Cardiac fibroblast (primary cell): Measurements from ENCODE around the gene BAZ2A.

Experiments used
- DNase-seq, 2 donors: peaks; one replicate each; pipeline versions ENCODE4 v3.0.0 to v3.0.0-alpha.2; 2010; ENCODE audit warnings: low read depth in 2 of 2
- H3K4me3 ChIP-seq, 2 donors: replicated peaks in 1 of 2; 1 replicate in 1 of 2; 2 replicates in 1 of 2; pipeline ENCODE4 v1.5.1; 2011; ENCODE audit warnings: low read depth in 2 of 2, low read length in 2 of 2, mild to moderate bottlenecking in 2 of 2, moderate library complexity in 1 of 2
- TF ChIP-seq, protein P1 (sequence below): IDR thresholded peaks from one replicate; pipeline ENCODE4 v1.5.1; 2011; ENCODE audit warnings: low read depth, mild to moderate bottlenecking, low read length, inconsistent platforms

Gene BAZ2A

DNA sequence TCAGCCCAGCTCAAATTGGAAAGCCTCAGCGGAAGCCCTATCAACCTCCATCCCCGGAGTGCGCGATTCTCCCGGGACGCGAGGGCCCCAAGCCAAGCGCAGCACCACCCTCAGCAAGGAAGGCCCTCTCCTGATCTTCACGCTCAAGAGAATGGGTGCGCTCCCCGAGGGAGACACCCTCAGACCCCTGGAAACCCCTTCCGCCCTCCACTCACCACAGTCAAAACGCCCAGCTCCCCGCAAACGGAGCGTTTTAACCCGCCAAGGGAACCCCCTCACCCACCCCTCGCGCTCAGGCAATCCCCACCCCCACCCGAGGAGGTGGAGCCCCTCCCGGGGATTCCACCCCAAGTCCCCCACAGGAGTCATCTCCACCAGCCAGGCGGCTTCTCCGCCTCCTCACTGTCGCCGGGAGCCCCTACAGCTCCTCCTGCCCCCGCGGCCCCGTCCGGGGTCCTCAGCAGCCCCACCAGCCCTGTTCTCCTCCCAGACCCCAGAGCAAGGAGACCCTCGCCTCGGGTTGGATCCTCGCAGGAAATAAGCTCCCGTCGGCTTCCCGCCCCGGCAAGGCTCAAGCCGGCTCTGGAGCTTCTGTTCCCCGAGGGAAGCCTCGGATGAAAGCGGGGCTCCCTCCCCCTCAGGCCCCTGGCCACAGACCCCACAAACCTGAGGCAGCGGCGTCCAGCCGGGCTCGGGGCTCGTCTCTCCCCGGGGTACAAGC, 507 bp downstream of the BAZ2A start:
- peak overlapping the region; percentile 95 to 99 for H3K4me3 ChIP-seq
- DNase-seq, result peak; percentile 27 to 32
- TF ChIP-seq, protein P1, sequence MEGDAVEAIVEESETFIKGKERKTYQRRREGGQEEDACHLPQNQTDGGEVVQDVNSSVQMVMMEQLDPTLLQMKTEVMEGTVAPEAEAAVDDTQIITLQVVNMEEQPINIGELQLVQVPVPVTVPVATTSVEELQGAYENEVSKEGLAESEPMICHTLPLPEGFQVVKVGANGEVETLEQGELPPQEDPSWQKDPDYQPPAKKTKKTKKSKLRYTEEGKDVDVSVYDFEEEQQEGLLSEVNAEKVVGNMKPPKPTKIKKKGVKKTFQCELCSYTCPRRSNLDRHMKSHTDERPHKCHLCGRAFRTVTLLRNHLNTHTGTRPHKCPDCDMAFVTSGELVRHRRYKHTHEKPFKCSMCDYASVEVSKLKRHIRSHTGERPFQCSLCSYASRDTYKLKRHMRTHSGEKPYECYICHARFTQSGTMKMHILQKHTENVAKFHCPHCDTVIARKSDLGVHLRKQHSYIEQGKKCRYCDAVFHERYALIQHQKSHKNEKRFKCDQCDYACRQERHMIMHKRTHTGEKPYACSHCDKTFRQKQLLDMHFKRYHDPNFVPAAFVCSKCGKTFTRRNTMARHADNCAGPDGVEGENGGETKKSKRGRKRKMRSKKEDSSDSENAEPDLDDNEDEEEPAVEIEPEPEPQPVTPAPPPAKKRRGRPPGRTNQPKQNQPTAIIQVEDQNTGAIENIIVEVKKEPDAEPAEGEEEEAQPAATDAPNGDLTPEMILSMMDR, result no peak

DNA sequence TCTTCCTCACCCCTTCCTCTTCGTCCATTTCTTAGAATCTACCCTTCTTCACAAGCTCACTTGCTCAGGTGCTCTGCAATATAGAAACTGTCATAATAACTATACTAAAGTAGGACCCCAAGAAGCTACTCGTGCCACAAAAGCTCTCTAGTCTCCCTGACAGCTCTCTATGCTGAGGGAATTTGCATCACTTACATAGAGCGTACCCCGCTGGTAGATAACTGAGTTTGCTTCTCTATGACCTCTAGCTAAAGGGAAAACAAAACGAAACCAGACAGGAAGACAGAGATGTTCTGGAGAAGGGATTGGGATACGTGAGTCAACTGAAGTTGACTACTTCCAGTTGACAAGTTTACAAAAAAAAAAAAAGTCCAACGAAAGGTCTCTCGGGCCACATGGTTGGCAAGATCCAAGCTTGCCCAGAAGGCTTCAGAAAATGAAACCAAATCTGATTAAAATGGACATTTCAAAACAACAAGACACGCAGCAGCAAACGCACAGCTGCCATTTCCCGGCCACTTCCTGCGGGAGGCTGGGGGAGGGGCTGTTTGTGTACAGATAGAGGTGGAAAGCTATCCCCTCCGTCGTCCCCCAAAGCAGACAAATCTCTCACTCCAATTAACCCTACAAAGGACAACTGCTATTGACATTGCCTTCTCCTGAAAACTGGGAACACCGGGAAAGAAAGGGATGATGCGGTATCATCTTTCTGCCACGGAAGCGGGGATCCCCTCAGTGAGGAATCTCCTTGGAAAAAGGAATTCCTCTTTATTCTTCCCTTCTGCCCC, 1.3 kb downstream of the BAZ2A start:
- DNase-seq, result peak; percentile 72 to 78
- peak overlapping the region; percentile 95 to 99 for H3K4me3 ChIP-seq
- TF ChIP-seq, protein P1, result no peak

DNA sequence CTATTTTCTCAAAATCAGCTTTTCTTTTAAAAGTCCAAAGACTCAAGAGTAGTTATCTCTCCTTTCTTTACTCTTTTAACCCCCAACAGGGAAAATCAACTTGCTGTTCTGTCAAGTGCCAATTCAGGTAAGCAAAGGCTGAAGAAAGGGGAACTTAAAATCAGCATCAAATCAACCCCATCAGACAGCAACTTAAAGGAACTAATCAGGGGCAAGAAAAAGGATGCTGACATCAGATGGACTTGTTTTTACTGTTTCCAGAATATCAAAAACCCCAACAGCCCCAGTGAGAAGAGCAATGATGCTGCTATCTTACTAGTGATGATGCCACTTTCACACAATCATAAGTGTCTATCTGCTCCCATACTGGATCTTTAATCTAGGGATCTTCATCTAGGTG, 3.4 kb downstream of the BAZ2A start:
- TF ChIP-seq, protein P1, result no peak
- no peak for DNase-seq
- H3K4me3 ChIP-seq, result no peak overlapping the region

DNA sequence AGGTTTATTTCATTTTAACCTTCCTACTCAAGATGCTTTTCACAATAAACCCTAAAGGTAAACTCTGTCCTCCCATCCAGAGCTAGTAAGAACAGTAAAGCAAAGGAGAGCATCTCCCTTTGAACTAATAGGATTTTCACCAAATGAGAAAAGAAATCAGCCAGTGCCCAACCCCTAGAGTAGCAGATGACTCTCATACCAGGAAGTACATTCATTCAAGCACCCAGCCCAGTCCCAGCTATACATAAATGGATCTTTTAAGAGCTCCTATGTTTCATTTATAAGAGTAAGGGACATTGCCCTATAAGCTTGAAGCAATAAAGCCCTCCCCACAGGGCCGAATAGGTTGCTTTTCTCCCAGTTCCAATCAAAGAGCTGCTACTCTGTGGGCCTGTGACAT, 7.6 kb downstream of the BAZ2A start:
- DNase-seq, result no peak
- TF ChIP-seq, protein P1, result no peak
- H3K4me3 ChIP-seq, result no peak overlapping the region

DNA sequence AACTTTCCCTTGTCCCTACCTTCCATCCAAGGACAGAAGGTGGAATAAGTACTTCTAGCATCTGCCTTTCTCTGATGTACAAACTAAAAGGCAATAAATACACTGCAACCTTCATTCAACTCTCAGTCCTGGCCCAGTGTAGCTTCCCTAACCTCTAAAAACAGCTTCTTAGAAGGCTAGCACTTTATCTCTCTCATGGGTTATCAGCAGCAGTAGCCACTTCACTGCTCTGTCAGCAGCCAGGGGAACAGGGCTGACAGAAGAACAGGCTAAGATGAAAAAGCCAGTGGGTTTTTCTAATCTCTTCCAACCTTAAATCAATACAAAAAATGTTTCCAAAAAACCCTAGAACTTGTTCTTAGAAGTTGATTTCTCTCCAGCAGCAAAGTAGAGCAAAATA, 13.2 kb downstream of the BAZ2A start:
- no peak for DNase-seq
- H3K4me3 ChIP-seq, result no peak overlapping the region
- TF ChIP-seq, protein P1, result no peak

DNA sequence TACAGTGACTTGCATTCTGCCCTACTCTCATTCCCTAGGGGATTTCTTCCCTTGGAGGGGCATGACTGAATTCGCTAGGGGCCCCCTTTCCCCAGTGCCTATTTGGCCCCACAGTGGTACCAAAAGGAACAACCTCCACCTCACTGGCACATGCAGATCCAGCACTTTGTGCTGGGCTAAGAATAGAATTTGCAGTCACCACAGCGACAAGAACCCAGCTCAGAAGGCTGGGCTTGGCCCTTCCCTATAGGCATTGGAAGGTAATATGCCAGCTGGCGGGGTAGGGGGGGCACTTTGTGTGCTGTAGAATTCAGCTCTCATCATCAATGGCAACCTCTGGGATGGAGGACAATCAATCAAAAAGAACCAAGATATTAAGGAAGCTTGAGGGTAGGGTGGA, 13.9 kb downstream of the BAZ2A start:
- no peak for DNase-seq
- no peak overlapping the region for H3K4me3 ChIP-seq
- TF ChIP-seq, protein P1, result no peak
